ENCODE data around the gene RASSF5.

DNA sequence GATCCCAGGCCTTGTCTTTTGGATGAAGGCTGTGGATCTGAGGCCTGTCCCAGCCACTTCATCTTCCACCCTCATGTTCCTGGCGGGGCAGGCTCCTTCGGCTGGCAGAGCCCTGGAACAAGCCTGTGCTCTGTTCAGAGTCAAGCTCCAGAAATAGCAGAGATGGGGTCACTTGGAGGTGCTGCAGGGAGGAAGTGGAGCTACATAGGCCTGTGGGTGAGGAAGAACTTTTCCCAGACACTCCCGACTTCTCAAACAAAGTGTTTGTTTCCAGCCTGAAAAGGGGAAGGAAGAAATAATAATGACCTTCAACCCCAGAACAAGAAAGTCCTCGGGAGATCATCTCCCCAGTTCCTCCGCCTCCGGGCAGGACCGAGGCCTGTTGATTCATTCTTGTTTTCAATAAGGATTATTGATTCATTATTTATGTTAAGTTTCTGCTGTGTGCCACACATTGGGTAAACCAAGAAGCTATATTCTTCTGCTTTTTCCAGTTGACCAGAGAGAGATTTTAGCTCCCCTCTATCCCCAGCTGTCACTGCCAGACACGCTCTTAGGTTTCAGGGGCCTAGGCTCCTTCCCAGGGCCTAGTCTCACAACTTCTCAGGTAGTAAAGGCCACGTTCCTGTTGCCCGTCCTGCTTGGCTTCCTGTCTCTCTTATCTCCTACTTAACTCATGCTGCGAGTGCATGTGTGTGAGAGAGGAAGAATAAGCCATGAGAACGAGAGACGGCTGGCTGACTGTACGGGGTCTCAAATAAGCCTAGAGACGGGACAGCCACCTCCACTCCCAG lies 20.1 kb upstream of the RASSF5 start:
- TF ChIP-seq, protein P1, sequence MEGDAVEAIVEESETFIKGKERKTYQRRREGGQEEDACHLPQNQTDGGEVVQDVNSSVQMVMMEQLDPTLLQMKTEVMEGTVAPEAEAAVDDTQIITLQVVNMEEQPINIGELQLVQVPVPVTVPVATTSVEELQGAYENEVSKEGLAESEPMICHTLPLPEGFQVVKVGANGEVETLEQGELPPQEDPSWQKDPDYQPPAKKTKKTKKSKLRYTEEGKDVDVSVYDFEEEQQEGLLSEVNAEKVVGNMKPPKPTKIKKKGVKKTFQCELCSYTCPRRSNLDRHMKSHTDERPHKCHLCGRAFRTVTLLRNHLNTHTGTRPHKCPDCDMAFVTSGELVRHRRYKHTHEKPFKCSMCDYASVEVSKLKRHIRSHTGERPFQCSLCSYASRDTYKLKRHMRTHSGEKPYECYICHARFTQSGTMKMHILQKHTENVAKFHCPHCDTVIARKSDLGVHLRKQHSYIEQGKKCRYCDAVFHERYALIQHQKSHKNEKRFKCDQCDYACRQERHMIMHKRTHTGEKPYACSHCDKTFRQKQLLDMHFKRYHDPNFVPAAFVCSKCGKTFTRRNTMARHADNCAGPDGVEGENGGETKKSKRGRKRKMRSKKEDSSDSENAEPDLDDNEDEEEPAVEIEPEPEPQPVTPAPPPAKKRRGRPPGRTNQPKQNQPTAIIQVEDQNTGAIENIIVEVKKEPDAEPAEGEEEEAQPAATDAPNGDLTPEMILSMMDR (optimal IDR thresholded peaks at IDR 0.05 in 1 of 3, IDR thresholded peaks at IDR 0.05 in 1 of 3, conservative IDR thresholded peaks at IDR 0.05 in 1 of 3; ENCODE audit: extremely low read depth in 1 of 3, insufficient read depth in 2 of 3, low read length in 3 of 3), result no peak
- no peak for TF ChIP-seq EZH2 (IDR thresholded peaks at IDR 0.05; ENCODE audit: low read length)

Data from keratinocyte (primary cell).